ENCODE results near the gene RASAL1. TPM values are rescaled to one million over a fixed set of nuclear protein-coding genes. Genes with fewer than 3 reads are reported as not detected.

The RASAL1 gene
- total and polyA plus RNA-seq, 2 donors (not counting 1 experiment from before 2014, with no cell fraction given) = not detected

DNA sequence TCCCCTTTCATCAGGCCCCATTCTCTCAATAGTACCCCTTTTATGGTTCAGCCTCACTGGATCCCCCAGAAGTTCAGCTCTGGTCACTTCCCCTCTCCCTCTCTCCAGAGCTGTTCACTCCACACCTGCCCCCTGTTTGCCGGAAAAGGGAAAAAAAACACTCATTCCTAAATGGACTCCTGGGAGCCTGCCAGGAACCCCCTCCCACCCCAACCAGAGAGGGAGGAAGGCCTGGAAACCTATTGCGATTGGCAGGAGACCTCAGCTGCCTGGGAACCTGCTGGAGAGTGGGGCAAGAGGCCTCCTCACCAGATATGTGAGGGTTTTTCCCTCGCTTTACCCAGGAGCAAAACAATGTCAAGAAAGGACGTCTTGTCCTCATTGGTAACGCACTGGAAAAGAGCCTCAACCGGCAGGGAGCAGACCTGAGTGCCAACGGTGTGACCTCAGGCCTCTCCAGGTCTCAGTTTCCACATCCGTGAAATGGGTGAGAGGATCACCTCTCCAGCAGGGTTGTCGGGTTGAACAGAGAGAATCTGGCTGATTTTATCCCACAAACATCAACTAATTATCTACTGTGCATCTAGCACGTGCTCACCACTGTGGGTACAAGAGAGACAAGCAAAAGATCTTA, 74.4 kb downstream of the RASAL1 start:
- no peak overlapping the region for H2AFZ ChIP-seq (ENCODE audit: low read length)
- H3K36me3 ChIP-seq (ENCODE audit: control insufficient read depth, insufficient read depth, low read length) = no peaks in the 10 kb centered on the region
- no peak overlapping the region for H3K9ac ChIP-seq (ENCODE audit: insufficient read depth, low read length)
- no peaks in the 10 kb centered on the region for H3K4me1 ChIP-seq (ENCODE audit: control insufficient read depth, extremely low read depth, insufficient read depth, low read length)
- peaks cover under 1% of the 10 kb centered on the region for H3K27me3 ChIP-seq (ENCODE audit: control insufficient read depth, insufficient read depth, low read length)
- H3K9me3 ChIP-seq (ENCODE audit: control insufficient read depth, insufficient read depth, low read depth, low read length) = no peaks in the 10 kb centered on the region
- no peak for DNase-seq (ENCODE audit: low read depth in 2 of 2)
- no peak overlapping the region for H3K4me3 ChIP-seq (replicated peaks in 1 of 4; ENCODE audit: control extremely low read depth in 1 of 4, insufficient read depth in 1 of 4, low read depth in 3 of 4, low read length in 4 of 4)
- H3K27ac ChIP-seq (ENCODE audit: insufficient read depth, low read length) = no peak overlapping the region
- TF ChIP-seq EZH2 (IDR thresholded peaks at IDR 0.05; ENCODE audit: low read length, missing control alignments) = no peak
- TF ChIP-seq, protein P1, sequence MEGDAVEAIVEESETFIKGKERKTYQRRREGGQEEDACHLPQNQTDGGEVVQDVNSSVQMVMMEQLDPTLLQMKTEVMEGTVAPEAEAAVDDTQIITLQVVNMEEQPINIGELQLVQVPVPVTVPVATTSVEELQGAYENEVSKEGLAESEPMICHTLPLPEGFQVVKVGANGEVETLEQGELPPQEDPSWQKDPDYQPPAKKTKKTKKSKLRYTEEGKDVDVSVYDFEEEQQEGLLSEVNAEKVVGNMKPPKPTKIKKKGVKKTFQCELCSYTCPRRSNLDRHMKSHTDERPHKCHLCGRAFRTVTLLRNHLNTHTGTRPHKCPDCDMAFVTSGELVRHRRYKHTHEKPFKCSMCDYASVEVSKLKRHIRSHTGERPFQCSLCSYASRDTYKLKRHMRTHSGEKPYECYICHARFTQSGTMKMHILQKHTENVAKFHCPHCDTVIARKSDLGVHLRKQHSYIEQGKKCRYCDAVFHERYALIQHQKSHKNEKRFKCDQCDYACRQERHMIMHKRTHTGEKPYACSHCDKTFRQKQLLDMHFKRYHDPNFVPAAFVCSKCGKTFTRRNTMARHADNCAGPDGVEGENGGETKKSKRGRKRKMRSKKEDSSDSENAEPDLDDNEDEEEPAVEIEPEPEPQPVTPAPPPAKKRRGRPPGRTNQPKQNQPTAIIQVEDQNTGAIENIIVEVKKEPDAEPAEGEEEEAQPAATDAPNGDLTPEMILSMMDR (conservative IDR thresholded peaks at IDR 0.05 in 1 of 2, IDR thresholded peaks at IDR 0.05 in 1 of 2; ENCODE audit: low read depth in 1 of 2, low read length in 2 of 2) = no peak
- H4K20me1 ChIP-seq (ENCODE audit: control insufficient read depth, extremely low read depth, insufficient read depth, low read length) = peaks cover 2% of the 10 kb centered on the region
- H3K4me2 ChIP-seq (ENCODE audit: extremely low read depth, insufficient read depth, low read length) = no peak overlapping the region
- no peaks in the 10 kb centered on the region for H3K79me2 ChIP-seq (ENCODE audit: control insufficient read depth, insufficient read depth, low read length)

DNA sequence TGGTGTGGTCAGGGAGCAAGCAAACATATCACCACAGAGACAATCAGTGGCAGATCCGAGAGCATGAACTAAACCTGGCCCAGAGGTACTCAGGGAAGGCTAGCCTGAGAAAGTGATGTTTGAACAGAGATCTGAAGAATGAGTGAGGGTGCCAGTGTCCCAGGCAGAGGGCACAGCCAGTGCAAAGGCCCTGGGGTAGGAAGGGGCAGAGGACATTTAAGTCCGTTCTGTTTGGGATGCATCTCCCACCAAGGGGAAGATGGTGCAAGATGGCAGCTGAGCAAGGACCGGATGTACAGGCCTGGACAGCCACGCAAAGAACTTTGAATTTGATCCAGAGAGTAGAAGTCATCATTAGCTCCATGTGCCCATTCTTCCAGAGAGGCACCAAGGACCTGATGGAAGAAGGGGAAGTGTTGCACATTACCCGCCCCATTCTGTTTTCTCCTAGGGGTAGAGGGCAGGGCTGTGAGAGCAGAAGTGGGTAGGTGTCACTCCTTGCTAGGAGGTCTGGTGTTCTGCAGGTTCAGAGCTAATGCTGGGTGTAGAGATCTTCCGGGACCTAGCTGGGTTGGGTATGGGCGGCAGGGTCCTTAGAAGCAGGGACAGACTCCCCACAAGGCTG, 75.1 kb downstream of the RASAL1 start:
- Histone ChIP-seq H3K4me2 (ENCODE audit: extremely low read depth, insufficient read depth, low read length) (no peak overlapping the region), H3K27ac (ENCODE audit: insufficient read depth, low read length) (no peak overlapping the region), H3K36me3 (ENCODE audit: control insufficient read depth, insufficient read depth, low read length) (no peaks in the 10 kb centered on the region), H3K4me3 (replicated peaks in 1 of 4; ENCODE audit: control extremely low read depth in 1 of 4, insufficient read depth in 1 of 4, low read depth in 3 of 4, low read length in 4 of 4) (no peak overlapping the region), H3K27me3 (ENCODE audit: control insufficient read depth, insufficient read depth, low read length) (peaks cover 3% of the 10 kb centered on the region), H3K79me2 (ENCODE audit: control insufficient read depth, insufficient read depth, low read length) (no peaks in the 10 kb centered on the region), H3K9ac (ENCODE audit: insufficient read depth, low read length) (no peak overlapping the region), H4K20me1 (ENCODE audit: control insufficient read depth, extremely low read depth, insufficient read depth, low read length) (peaks cover 2% of the 10 kb centered on the region), H3K9me3 (ENCODE audit: control insufficient read depth, insufficient read depth, low read depth, low read length) (no peaks in the 10 kb centered on the region), H2AFZ (ENCODE audit: low read length) (no peak overlapping the region), H3K4me1 (ENCODE audit: control insufficient read depth, extremely low read depth, insufficient read depth, low read length) (no peaks in the 10 kb centered on the region)
- DNase-seq (ENCODE audit: low read depth in 2 of 2) = no peak
- no peak for TF ChIP-seq EZH2 (IDR thresholded peaks at IDR 0.05; ENCODE audit: low read length, missing control alignments)
- TF ChIP-seq, protein P1 (conservative IDR thresholded peaks at IDR 0.05 in 1 of 2, IDR thresholded peaks at IDR 0.05 in 1 of 2; ENCODE audit: low read depth in 1 of 2, low read length in 2 of 2) = no peak

DNA sequence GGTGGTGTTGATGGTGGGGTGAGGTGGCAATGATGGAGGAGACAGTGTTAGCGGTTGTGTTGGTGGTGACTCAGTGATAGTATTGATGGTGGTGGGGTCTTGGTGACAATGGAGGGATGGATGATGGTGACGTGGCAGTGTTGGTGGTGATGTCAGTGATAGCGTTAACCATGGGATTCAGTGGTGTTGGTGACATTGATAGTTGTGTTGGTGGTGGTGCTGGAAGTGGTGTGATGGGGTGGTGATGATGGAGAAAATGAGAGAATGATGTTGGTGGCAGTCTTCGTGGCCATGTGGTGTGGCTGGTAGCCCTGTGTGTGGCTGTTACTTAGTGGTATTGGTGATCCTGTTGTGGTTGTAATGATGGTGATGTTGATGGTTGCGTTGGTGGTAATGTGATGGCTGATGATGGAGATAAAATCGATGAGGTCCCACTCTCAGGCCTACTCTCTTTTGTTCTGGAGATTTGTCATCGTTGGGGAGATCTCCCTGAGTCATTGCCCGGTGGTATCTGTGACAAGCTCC, 76.4 kb downstream of the RASAL1 start:
- TF ChIP-seq, protein P1 (conservative IDR thresholded peaks at IDR 0.05 in 1 of 2, IDR thresholded peaks at IDR 0.05 in 1 of 2; ENCODE audit: low read depth in 1 of 2, low read length in 2 of 2) = no peak
- H3K9ac ChIP-seq (ENCODE audit: insufficient read depth, low read length) = no peak overlapping the region
- no peaks in the 10 kb centered on the region for H3K9me3 ChIP-seq (ENCODE audit: control insufficient read depth, insufficient read depth, low read depth, low read length)
- H3K27me3 ChIP-seq (ENCODE audit: control insufficient read depth, insufficient read depth, low read length) = peaks cover 9% of the 10 kb centered on the region
- no peak overlapping the region for H3K27ac ChIP-seq (ENCODE audit: insufficient read depth, low read length)
- no peak for DNase-seq (ENCODE audit: low read depth in 2 of 2)
- H4K20me1 ChIP-seq (ENCODE audit: control insufficient read depth, extremely low read depth, insufficient read depth, low read length) = peaks cover 2% of the 10 kb centered on the region
- H3K79me2 ChIP-seq (ENCODE audit: control insufficient read depth, insufficient read depth, low read length) = no peaks in the 10 kb centered on the region
- no peak overlapping the region for H3K4me2 ChIP-seq (ENCODE audit: extremely low read depth, insufficient read depth, low read length)
- H3K4me3 ChIP-seq (replicated peaks in 1 of 4; ENCODE audit: control extremely low read depth in 1 of 4, insufficient read depth in 1 of 4, low read depth in 3 of 4, low read length in 4 of 4) = no peak overlapping the region
- H2AFZ ChIP-seq (ENCODE audit: low read length) = no peak overlapping the region
- H3K36me3 ChIP-seq (ENCODE audit: control insufficient read depth, insufficient read depth, low read length) = no peaks in the 10 kb centered on the region
- no peaks in the 10 kb centered on the region for H3K4me1 ChIP-seq (ENCODE audit: control insufficient read depth, extremely low read depth, insufficient read depth, low read length)

Measured in fibroblast of lung (primary cell).